Adipocyte (in vitro differentiated cells): ENCODE measurements around the gene JUN.

ENCODE experiments used
- DNase-seq: peaks from one replicate; pipeline ENCODE4 v3.0.0-alpha.2; 2015; ENCODE audit warnings: low read depth
- H3K27me3 ChIP-seq: replicated peaks from 2 replicates; pipeline ENCODE4 v1.7.0; 2013; ENCODE audit warnings: mild to moderate bottlenecking, low read length, moderate library complexity; ENCODE audit not compliant: control insufficient read depth, insufficient read depth
- H3K36me3 ChIP-seq: 2 replicates; pipeline ENCODE4 v1.7.0; 2013; ENCODE audit warnings: low read length, mild to moderate bottlenecking, moderate library complexity; ENCODE audit not compliant: control insufficient read depth, insufficient read depth, severe bottlenecking
- H3K4me1 ChIP-seq: 2 replicates; pipeline ENCODE4 v1.7.0; 2013; ENCODE audit warnings: mild to moderate bottlenecking, low read length, moderate library complexity; ENCODE audit not compliant: control insufficient read depth, insufficient read depth
- H3K4me3 ChIP-seq: 2 replicates; pipeline ENCODE4 v1.7.0; 2013; ENCODE audit warnings: mild to moderate bottlenecking, low read length, moderate library complexity
- H3K9ac ChIP-seq: 2 replicates; pipeline ENCODE4 v1.7.0; 2013; ENCODE audit warnings: mild to moderate bottlenecking, low read length, moderate library complexity
- H3K9me3 ChIP-seq: 2 replicates; pipeline ENCODE4 v1.7.0; 2013; ENCODE audit warnings: mild to moderate bottlenecking, low read length, moderate library complexity; ENCODE audit not compliant: control insufficient read depth

The JUN gene

DNA sequence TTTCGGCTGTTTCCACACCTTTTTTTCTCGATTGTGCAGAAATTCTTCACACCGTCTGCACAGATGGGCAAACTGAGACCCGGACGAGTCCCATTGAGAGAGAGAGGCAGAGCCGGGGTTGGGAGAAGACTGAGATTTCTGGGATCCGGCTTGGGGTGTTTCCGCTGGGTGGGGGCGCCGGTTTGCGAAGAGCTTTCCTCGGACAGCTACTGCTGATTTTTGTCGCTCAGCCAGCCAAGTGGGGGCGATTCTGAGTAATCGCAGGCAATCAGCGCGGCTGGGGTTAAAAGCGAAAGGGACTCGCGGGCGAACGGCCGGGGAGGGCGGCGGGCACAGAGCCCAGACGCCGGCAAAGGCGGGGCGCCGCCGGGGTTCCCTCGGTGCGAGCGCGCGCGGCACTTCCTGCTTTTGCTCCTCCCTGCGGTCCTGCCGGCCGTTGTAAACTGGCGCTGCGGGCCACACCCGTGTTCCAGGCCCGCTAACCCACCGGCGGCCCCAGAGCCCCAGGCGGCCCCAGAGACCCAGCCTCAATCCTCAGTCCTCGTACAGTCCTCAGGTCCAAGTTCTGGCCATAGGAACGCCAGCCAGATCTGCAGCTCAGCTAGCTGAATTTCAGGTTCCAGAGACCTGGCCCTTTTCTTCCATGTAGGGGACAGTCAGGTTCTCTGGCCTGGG, 32.4 kb upstream of the JUN start:
- Histone ChIP-seq H3K9ac (peak overlapping the region; percentile 95), H3K4me1 (peaks cover 26% of the 10 kb centered on the region), H3K27me3 (no peaks in the 10 kb centered on the region), H3K9me3 (no peaks in the 10 kb centered on the region), H3K4me3 (peak overlapping the region; percentile 87), H3K36me3 (no peaks in the 10 kb centered on the region)
- DNase-seq, result peak; percentile 96

DNA sequence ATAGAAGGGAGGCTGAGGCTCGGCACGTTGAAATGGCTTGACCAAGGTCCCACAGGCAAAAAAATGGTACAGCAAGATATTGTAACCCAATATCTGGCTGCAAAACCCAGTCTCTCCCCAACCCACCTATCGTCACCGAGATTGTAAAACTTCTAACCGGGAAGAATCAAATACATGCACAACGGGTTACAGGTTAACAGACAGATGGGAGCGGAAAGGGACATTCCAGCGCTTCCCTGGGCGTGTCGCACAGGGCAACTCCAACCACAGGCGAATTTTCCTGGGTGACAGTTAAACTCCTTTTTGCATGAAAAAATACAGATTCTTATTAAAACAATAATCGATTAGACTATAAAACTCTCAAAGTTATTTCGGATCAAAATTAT, 31.8 kb upstream of the JUN start:
- H3K4me3 ChIP-seq, result peak overlapping the region; percentile 87
- H3K9ac ChIP-seq, result peak overlapping the region; percentile 95
- H3K9me3 ChIP-seq, result no peaks in the 10 kb centered on the region
- H3K4me1 ChIP-seq, result peaks cover 26% of the 10 kb centered on the region
- no peaks in the 10 kb centered on the region for H3K36me3 ChIP-seq
- no peaks in the 10 kb centered on the region for H3K27me3 ChIP-seq
- peak; percentile 63 for DNase-seq

GRCh38 chr1:58815069-58815685, 31.3 kb upstream of the JUN start:
- Histone ChIP-seq H3K4me1 (peaks cover 26% of the 10 kb centered on the region), H3K4me3 (peak overlapping the region; percentile 87), H3K9ac (peak overlapping the region; percentile 95), H3K36me3 (no peaks in the 10 kb centered on the region), H3K27me3 (no peaks in the 10 kb centered on the region), H3K9me3 (no peaks in the 10 kb centered on the region)
- DNase-seq, result peak; percentile 93

DNA sequence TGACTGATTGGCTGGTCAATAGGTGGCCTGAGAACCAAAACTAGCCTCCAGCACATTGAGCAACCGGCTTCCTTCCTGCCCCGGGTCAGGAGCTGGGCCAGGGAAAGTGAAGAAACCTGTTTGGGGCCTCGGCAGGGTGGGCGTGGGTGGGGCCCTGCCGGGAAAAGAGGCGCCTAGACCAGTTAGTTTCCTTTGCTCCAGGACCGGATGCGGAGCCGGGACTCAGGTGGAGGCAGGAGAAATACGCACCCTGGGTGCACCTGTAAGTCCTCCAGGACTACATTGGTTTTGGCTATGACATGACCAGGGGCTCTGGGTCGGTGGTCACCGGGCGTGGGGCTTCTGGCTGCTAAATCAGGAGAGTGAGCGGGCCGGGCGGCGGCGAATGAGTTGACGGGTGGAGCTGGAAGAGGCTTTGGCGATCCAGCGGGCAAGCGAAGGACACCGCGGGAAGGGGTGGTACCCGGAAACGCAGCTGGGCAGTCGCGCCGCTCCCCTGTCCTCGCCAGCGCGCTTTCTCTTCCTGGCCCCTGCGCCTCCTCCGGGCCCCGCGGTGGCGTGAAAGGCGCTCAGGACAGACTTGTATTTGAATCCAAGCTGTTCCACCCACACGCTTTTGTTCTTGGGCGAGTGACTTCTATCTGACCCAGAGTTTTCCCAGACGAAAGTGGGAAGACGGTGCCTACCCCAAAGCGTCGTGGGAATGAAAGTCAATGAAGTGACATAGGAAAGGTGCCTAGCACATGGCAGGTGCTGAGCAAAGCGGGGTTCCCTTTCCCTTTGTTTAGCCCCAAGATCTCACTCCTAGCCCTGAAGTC, 30.6 kb upstream of the JUN start:
- DNase-seq, result no peak
- Histone ChIP-seq H3K27me3 (no peaks in the 10 kb centered on the region), H3K9ac (peak overlapping the region; percentile 95), H3K36me3 (no peaks in the 10 kb centered on the region), H3K9me3 (no peaks in the 10 kb centered on the region), H3K4me3 (peak overlapping the region; percentile 87), H3K4me1 (peaks cover 33% of the 10 kb centered on the region)

DNA sequence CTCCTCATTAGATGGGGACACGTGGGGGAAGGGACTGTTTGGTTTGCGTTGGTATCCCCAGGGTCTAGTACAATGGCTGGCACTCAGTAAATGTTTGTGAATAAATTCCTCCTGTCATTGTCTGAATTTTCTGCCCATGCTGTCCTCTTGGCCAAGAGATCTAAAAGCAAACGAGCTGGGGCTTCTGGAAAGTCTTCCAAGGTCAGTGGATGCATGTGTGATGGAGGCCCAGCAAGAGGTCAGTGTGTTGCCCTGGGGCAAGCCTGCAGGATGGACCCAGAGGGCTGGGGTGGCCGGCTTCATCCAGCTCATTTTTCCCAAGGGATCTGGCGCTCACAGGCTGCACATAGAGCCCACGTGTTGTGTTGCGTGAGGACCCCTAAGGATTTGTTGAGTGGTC, 30.0 kb upstream of the JUN start:
- no peak for DNase-seq
- no peaks in the 10 kb centered on the region for H3K27me3 ChIP-seq
- H3K4me1 ChIP-seq, result peaks cover 39% of the 10 kb centered on the region
- no peak overlapping the region for H3K4me3 ChIP-seq
- no peaks in the 10 kb centered on the region for H3K9me3 ChIP-seq
- H3K36me3 ChIP-seq, result no peaks in the 10 kb centered on the region
- no peak overlapping the region for H3K9ac ChIP-seq

- peaks cover 39% of the 10 kb centered on the region for H3K4me1 ChIP-seq
- no peak overlapping the region for H3K9ac ChIP-seq
- no peaks in the 10 kb centered on the region for H3K36me3 ChIP-seq
- no peaks in the 10 kb centered on the region for H3K27me3 ChIP-seq
- H3K4me3 ChIP-seq, result no peak overlapping the region
- H3K9me3 ChIP-seq, result no peaks in the 10 kb centered on the region
- DNase-seq, result no peak
These were observed 29.5 kb upstream of the JUN start for GRCh38 chr1:58813361-58813760.

DNA sequence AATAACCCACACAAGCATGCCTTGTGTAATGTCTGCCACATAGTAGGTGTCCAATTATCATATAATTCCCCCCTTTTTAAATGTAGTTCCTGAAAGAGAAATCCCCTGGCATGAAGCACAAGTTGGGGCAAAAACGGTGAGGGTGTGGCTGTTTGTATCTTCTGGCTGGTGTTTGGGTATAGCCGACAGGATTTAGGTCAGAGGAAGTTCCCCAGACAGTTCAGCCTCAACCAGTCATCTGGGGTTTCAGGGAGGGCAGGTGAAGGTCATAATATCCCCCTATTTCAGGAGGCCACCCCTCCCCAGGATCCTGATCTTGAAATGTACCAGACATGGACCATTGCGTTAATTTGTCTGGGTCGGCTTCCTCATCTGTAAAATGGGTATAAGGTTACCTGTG, 29.1 kb upstream of the JUN start:
- no peak for DNase-seq
- Histone ChIP-seq H3K9ac (no peak overlapping the region), H3K27me3 (no peaks in the 10 kb centered on the region), H3K4me1 (peaks cover 37% of the 10 kb centered on the region), H3K9me3 (no peaks in the 10 kb centered on the region), H3K4me3 (no peak overlapping the region), H3K36me3 (no peaks in the 10 kb centered on the region)

- Histone ChIP-seq H3K4me1 (peaks cover 33% of the 10 kb centered on the region), H3K36me3 (no peaks in the 10 kb centered on the region), H3K4me3 (no peak overlapping the region), H3K27me3 (no peaks in the 10 kb centered on the region), H3K9me3 (no peaks in the 10 kb centered on the region), H3K9ac (no peak overlapping the region)
- no peak for DNase-seq
These were observed 28.6 kb upstream of the JUN start for GRCh38 chr1:58812468-58812867.

GRCh38 chr1:58811303-58811702, 27.5 kb upstream of the JUN start:
- Histone ChIP-seq H3K9me3 (no peaks in the 10 kb centered on the region), H3K9ac (no peak overlapping the region), H3K4me3 (no peak overlapping the region), H3K36me3 (no peaks in the 10 kb centered on the region), H3K27me3 (no peaks in the 10 kb centered on the region), H3K4me1 (peaks cover 27% of the 10 kb centered on the region)
- DNase-seq, result no peak

DNA sequence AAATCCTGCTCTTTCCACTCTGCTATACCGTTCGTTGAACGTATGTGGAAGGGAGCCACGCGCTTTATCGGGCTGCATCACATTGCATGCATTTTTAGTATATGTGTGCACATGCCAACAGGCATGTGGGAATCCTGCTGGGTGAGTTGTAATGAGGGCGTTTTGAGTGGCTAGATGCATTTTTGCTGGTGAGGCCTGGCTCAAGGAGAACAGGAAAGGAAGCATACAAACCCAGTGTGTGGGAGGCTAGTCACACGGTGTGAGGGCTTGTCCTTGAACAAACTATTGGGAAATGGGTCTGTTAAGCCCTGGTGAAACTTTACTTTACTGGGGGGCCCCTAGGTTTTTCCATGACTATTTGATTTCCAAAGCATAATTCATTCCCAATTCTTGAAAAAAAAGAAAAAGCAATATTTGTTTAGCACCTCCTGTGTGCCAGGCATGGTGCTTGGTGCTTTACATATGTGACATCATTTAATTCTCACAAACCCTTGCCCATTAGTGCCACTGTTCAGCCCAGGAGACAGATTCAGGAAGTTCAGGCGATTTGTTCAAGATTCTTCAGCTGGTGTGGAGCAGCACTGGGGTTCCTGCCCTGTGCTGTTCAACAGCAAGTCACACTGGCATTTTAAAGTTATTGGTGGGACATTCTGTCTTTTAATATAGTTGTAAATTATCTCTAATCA, 25.6 kb upstream of the JUN start:
- no peaks in the 10 kb centered on the region for H3K27me3 ChIP-seq
- DNase-seq, result peak; percentile 93
- no peaks in the 10 kb centered on the region for H3K36me3 ChIP-seq
- no peak overlapping the region for H3K4me3 ChIP-seq
- no peaks in the 10 kb centered on the region for H3K9me3 ChIP-seq
- peaks cover 13% of the 10 kb centered on the region for H3K4me1 ChIP-seq
- H3K9ac ChIP-seq, result peak overlapping the region; percentile 61

GRCh38 chr1:58808077-58808476, 24.2 kb upstream of the JUN start:
- Histone ChIP-seq H3K4me3 (no peak overlapping the region), H3K9ac (no peak overlapping the region), H3K27me3 (no peaks in the 10 kb centered on the region), H3K9me3 (no peaks in the 10 kb centered on the region), H3K4me1 (peaks cover 13% of the 10 kb centered on the region), H3K36me3 (no peaks in the 10 kb centered on the region)
- DNase-seq, result no peak
